Stimulated activated CD4-positive, alpha-beta T cell treated with anti-CD3 and anti-CD28 coated beads, Interleukin-1b, Interleukin-23, amount 100 ng/mL, for 24 hours (primary cell): ENCODE results near the gene VSIG10L.

ENCODE experiments used
- DNase-seq, 4 experiments: peaks; one replicate each; pipeline ENCODE4 v3.0.0-alpha.2; 2020; ENCODE audit warnings: low read depth in 4 of 4, low spot score in 1 of 4

VSIG10L gene

DNA sequence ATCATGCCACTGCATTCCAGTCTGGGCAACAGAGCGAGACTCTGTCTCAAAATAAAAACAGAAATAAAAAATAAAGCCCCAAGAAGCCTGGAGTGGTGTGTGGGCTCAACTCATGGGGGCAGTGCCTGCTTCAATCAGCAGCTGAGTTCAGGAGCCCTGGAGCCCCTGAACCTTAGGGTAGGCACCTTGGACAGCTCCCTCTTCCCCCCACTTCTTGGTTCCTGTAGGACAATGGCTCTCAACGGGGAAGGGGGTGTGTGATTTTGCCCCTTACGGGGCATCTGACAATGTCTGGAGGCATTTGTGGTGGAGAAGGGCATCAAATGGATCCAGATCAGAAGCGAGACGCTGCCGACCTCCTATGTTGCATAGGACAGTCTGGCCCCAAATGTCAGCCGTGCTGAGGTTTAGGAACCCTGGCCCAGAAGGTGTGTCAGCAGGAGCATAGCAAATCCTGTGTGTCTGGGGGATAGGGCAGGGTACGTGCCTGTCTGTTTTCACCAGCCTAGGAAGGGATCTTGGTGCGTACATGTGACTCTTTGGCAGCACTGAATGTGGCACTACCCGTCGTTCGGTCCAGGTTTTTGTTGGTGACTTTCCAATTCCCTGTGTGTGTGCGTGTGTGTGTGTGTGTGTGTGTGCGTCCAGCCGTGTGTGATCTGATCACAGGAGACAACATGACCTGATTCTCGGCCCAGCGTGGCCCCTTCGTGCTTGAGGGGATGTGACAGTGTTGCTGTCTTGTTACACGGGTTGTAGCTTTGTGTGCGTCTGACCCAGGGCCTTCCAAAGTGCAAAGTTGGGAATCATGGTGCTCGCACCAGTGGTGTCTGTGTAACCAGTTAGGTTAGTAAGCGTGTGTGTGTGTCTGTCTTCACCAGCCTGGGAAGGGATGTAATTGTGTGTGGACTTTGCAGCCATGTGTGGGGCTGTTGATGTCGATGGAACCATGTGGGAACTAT lies 23.0 kb downstream of the VSIG10L start:
- DNase-seq = no peak

DNA sequence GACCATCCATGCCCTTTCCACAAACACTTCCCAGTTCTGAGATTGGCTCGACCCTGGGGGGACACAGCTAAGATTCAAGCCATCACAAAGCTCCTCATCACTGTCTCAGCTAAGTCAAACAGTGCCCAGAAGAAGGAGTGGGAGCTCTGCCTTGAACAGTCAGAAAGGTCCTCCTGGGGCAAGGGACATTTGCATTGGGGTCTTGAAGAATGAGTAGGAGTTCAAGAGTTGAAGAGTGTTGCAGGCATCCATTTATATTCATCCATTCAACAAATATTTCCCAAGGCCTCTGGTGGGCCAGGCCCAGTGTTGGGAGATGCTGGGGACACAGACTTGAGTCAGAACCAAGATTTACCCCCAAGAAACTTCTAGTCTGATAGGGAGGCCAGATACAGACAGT lies 24.0 kb downstream of the VSIG10L start:
- DNase-seq = no peak

DNA sequence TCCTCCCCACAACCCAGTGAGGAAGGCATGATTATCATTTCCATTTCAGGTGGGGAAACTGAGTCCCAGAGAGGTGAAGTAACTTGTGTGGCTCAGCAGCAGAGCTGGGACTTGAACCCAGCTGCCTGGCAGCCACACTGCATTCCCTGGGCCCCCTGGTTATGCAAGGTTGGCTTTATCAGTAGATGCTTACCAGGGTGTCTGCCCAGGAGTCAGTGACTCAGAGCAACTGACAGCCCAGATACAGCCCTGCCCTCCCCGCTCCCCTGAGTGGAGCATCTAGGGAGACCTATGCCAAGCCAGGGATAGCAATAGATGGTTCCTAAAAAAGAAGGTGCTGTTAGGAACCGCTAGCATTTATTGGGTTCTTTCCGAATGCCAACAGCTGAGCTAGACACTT lies 24.6 kb downstream of the VSIG10L start:
- no peak for DNase-seq

DNA sequence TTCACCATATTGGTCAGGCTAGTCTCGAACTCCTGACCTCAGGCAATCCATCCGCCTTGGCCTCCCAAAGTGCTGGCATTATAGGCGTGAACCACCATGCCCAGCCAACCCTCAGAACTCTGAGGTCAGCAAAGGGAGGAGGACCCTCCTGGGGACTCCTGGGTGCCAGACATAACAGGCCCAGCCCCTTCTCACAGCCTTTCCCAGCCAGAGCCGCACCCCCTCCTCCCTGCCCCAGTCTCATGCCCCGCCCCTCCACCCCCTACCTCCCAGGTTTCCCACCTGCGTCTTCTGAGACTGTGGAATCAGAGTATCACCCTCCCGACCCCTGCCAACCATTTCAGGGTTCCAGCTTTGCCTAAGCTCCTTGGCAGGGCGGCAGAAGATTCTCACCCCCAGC lies 25.3 kb downstream of the VSIG10L start:
- no peak for DNase-seq

DNA sequence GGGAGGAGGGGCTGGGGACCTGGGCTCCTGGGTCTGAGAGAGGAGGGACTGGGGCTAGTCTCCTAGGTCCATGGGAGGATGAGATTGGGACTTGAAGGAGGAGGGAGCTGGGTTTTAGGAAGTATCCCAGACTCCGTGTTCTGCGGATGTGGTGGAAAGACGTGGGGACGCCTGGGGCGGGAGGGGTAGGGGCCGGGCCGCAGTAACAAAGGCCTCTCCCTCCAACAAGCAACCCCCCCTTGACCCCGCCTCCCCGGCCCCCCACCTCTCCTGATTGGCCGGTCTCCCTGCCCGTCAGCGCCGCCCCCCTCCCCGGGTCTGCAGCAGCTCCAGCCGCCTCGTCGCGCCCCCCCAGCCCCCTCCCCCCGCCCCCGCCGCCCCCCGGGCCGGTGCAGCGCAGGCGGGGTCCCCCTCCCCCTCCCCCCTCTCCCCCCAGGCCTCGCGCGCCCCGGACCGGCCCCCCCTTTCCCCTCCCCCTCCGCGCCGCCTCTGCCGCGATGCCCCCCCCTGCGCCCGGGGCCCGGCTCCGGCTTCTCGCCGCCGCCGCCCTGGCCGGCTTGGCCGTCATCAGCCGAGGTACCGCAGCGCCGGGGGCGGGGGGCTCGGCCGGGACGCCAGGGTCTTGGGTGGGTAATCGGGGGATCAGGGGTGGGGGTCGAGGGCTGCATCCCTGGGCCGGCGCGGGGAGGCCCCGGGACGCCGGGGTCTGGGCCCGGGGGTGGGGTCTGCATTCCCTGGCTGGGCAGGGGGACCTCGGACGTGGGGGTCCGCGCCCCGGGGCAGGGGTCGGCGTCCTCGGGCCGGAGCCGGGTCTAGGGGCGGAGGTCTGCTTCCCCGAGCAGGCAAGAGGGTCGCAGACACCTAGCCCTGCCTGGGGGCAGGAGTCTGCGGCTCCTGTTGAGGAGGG lies 30.3 kb downstream of the VSIG10L start, which contains the start of gene IGLON5:
Gene IGLON5, plus strand, starts transcription at position 294 of the 907 bp plus-strand sequence. Its CDS starts 204 bp downstream, at position 498.
- DNase-seq = no peak

DNA sequence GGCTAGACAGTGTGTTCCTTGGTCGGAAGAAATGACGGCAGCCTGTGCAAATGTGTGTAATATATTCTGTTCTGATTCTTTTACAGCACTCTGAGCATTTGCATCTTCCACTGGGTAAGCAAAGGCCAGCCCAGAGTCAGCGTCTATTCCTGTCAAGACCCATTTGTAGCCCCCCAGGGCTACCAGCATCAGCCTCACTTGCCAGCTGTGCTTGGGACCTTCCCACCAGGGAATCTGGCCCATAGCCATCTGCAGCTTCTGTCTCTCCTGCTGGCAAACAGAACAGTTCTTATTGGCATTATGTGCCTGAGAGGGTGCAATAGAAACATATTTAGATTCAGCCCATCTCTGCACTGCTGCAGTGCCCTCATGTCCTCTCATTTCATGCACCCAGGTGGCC lies 36.5 kb downstream of the VSIG10L start:
- DNase-seq = no peak

DNA sequence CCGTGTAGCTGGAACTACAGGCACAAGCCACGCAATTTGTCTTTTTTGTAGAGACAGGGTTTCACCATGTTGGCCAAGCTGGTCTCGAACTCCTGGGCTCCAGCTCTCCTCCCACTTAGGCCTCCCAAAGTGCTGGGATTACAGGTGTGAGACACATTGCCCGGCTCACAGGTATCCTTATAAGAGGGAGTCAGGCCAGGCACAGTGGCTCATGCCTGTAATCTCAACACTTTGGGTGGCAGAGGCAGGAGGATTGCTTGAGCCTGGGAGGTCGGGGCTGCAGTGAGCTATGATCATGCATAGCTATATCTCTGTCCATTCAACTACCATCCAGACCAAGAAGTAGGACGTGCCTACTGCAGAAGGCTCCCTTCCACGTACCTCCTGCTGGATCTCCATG lies 40.7 kb downstream of the VSIG10L start:
- DNase-seq = no peak

DNA sequence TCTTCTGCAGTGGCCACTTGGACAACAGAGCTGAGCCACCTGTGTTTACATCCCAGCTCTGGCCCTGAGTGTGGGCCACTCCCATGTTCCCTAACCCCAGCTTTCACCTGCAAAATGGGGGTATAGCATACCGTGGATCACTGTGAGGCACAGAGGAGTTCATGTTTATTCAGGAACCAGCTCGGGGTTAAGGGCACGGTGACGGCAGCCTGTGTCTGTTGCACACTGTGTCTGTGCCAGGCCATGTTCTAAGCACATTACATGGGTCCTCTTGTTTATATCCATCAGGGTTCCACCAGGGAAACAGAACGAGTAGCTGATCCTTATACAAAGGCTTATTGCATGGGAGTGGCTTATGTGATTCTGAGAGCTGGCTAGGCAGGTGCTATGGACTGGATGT lies 44.5 kb downstream of the VSIG10L start:
- DNase-seq = no peak

DNA sequence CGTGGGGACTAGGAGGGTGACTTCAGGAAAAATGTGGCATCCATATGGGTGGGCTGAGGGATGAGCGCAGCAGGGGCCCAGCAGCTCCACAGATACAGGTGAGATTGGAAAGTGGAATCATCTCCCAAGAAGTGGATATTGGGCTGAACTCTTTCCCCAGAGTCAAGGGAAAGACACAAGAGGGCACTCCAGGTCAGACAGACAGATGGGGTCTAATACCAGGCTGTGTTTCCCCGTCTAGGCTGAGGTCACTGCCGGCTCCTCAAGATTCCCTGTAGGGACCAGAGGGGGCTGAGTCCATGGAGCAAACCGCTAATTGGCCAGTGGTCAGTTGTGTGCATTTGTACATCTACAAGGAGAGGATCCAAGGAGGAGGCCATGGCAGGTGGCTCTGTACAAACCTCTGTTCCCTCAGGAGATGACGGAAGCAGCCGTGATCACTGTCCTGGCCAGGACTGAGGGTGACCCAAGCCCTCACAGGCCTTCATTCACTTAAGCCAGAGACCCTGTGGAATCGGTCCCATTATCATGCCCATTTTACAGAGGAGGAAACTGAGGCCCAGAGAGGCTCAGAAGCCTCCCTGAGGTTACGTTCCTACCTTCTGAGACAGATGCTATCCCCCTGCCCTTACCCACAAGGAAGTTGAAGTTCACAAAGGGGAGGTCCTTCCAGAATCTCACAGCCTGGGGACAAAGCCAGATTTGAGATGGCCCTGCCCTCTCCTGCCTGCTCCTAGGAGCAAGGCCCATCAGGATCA lies 45.4 kb downstream of the VSIG10L start:
- DNase-seq = no peak

DNA sequence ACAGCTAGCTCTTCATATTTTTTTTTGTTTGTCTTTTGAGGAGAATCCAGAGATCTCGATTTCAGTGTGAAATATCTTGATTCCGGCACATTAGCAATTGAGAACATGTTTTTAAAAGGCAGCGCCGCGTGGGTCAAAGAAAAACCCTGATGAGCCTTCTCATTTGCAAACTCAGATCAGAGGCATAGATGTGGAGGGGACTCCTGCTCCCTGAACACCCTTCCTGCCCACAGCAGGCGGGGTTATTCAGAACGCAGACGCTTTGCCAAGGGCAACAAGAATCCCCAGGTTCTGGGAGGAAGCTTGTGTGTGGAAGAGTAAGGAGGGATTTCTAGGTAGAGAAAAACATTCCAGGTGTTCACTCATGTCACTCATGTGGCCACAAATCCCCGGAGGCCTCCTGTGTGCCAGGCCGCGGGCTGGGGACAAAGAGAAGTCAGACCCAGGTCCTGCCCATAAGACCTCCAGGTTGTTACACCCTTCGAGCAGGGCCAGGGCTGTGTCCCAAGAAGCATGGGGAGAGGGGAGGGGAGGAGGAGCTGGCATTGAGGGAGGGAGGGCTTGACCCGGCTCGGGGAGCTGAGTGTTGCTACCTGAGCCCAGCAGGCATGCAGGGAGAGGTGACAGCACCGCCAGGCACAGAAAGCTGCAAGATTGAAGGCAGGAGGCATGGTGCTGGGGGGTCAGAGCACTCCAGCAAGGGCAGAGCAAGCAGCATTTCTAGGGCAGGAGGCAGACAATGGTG lies 46.4 kb downstream of the VSIG10L start:
- no peak for DNase-seq

DNA sequence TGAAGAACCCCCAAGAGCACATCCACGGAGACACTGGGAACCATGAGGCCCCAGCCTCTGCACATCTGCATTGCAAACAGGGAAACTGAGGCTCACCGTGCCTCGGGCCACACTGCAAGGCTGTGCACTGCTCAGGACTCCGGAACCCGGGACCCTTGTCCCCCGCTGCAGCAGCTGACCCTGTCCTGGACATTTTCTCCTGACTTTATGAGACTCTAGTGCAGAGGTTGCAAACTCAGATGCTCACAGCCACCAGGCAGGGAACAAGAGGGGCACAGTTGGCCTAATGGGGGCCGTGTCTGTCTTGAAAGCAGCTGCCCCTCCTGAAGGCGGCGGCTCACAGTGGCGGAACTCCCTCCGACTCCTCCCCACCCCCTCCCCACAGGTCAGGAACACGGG lies 47.0 kb downstream of the VSIG10L start:
- no peak for DNase-seq

DNA sequence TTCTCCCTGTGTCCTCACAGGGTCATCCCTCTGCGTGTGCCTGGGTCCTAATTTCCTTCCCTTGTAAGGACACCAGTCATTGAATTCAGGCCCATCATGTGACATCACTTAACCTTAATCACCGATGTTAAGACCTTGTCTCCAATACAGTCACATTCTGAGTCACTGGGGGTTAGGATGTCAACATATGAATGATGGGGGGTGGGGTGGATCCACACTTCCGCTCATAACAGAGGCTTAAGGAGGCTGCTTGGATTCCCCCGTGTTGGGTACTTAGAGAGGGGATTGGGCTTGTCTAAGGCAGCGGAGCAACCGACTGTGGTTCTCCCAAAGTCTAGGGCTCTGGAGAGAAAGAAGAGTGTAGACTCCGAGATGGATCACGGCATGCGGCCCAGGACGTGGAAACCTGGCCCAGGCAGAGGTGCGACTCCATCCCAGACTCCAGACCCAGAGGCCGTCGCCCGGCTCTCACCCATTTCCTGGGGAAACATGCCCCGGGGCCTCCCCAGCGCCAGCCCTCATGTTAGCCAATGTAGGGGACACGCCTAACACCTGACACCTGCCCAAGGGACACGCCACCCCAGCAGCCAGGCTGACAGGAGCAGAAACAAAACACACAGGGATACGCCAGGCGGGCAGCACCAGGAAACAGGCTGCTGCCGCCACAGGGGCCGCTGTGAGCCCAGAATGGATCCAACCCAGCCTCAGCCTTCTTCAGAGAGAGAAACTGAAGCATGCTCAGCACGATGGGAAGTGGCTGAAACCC lies 47.5 kb downstream of the VSIG10L start:
- no peak for DNase-seq

DNA sequence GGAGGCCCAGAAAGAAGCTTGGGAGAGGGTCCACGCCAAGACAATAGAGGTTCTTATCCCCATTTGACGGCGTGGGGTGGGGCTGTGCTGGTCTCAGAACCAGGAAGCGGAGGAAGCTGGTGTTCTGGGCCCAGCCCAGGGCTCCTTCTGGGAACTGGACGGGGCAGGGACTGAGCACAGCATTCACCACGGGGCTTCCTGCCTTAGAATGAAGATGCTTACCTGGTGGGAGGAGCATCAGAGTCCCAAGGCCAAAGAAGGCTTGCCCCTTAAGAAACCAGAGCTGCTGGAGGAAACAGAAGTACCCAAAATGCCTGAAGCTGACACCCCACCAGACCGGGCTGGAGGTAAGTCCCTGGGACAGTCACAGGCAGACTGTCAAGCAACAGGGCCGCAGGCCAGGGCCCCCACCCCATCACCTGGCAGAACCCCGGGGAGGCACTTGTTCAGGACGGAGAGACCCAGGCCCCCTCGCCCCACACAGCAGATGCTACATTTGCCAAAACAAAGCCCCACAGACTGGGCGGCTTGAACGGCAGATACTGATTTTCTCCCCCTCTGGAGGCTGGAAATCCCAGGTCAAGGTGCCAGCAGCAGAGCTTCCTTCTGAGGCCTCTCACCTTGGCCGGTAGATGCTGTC lies 48.2 kb downstream of the VSIG10L start:
- DNase-seq = no peak

DNA sequence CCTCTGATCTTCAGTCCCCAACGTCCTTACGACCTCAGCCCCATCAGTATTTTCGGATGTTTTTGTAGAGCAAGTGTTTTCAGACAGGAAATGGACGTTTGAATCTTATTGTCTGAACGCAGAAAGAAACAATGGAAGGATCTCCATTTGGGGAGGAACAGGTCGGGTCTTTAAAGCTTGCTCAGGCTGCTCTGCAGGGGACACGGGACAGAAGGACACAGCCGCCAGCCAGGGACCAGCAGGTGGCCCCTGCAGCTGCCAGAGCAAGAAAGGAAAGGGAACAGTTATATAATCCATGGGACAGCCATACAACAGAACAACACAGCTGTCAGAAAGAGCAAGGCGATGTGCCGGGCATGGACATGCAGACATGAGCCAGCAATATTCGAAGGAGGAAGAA lies 49.0 kb downstream of the VSIG10L start:
- no peak for DNase-seq

DNA sequence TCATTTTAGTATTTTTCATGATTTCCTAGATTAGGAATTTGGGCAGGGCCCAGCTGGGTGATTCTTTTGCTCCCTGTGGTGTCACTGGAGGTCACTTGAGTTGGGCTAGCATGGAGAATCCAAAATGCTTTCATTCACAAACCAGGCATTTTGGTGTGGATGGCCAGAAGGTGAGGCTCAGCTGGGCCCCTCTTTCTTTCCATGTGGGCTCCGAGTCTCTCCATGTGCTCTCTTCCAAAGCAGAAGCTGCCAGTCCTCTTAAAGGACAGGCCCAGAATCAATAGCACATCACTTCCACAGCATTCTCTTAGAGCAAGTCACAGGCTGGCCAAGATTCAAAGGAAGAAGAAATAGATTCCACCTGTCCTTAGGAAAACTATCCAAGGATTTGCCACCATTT lies 52.3 kb downstream of the VSIG10L start:
- no peak for DNase-seq

DNA sequence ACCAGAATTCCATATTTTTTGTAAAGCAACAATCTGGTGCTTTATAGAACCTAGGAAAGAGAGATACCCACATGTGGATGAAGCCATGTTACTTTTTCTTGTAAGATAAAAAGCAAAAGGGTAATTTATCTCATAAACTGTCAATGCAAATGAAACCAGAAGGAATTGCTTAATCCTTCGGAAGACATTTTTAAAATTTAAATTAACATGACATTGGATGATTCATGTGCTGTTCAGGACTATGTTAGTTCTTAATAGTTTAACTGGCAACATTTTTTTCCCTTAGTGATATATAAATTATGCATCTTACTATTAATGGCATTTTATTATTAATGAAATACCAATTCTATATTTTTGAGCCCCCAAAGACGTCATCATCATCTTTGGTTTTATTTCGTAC lies 56.3 kb downstream of the VSIG10L start:
- DNase-seq = no peak

DNA sequence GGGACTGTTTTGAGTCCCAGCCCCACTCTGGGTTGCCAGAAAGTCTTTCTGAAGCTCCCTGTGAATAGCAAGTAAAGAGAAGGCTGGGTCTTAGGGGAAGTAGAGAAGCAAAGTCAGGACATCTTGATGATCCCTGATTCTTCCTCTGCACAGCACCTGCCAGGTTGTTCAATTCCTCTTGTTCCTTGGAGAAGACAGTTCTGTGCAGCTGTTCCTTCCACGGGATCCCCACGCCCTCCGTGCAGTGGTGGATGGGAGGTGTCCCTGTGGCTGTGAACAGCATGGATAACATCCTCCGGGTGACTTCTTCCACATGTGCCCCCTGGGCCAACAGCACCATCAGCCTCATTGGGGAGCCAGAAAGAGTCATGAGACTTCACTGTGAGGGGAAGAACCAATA lies 59.6 kb downstream of the VSIG10L start:
- no peak for DNase-seq
